ENCODE results near the gene PHF21B. TPM values are rescaled to one million over a fixed set of nuclear protein-coding genes. Genes with fewer than 3 reads are reported as not detected.
A peak's percentile ranks its signal among the peaks of the same experiment; 100 is the strongest.

PHF21B gene
- total RNA-seq, 2 donors from 2014 or later, result 0.71 to 0.76 TPM

DNA sequence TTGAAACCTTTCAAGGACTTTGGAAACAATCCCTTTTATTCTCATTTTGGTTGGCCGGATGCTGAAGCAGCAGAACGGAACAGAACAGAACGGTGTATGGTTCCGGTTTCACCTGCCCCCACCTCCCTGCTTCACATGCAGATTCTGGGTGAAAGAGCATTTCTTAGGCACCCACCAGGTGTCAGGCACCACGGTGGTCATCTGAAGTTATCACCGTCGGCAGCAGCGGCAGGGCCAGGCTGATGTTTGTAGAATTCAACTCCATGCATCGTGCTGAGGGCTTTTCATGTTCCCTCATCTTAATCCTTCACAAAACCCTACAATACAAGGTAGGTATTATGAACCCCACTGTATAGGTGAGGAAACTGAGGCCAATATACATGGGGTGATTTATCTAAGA lies 13.6 kb upstream of the PHF21B start:
- no peak for DNase-seq
- intact Hi-C loops (cut with DNase I), result no loop called here
- ATAC-seq, result no peak

GRCh38 chr22:45019861-45020655 lies 10.3 kb upstream of the PHF21B start:
- DNase-seq (no peak), ATAC-seq (no peak)
- intact Hi-C loops (cut with DNase I), result no loop called here

- intact Hi-C loops (cut with DNase I), result no loop called here
- ATAC-seq (no peak), DNase-seq (no peak)
Measured at GRCh38 chr22:45014654-45015053, 4.8 kb upstream of the PHF21B start.

GRCh38 chr22:45013138-45013537 lies 3.3 kb upstream of the PHF21B start:
- no peak for DNase-seq
- intact Hi-C loops (cut with DNase I), result no loop called here
- ATAC-seq, result no peak

- ATAC-seq, result peak in 1 of 2 donors; percentile 20
- no peak for DNase-seq
- intact Hi-C loops (cut with DNase I), result no loop called here
Measured at GRCh38 chr22:45010532-45010900, 711 bp upstream of the PHF21B start.

DNA sequence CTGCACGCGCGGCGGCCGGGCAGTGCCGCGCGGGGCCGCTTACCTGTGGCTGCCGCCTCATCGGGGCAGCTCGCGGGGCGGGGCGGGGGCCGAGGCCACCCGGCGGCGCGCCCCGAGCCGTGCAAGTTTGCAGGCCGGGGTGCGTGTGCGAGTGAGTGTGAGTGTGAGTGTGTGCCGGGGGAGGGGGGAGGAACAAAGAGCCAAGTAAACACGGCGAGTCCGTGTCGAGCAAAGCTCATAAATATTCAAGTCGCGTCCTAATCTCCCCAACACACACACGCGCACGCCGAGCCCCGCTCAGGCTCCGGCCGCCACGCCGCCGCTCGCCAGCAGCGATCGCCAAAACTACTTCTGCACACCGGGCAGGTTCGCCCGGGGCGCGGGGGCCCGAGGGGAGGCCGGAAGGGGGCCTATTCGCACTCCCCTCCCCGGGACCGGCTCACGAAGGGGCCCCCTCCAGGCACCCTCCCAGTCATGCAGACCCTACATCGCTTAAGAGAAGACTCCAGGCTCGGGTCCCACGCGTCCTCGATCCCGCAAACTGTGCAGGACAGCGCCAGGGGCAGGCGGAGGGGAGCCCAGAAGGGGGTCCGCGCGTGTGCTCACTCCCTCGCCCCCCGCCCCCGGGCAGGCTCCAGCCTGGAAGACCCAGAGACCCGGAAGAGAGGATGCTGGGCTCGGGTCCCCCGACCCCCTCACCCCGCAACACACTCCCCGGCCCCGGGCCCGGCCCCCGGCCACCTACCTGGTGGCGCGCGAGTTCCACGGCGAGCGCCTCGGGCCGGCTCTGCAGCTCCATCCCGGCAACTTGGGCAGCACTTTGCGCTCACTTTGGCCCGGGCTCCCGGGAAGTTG lies 827 bp downstream of the PHF21B start:
- intact Hi-C loops (cut with DNase I), result no loop called here
- no peak for DNase-seq
- ATAC-seq, result peak in 1 of 2 donors; percentile 4

DNA sequence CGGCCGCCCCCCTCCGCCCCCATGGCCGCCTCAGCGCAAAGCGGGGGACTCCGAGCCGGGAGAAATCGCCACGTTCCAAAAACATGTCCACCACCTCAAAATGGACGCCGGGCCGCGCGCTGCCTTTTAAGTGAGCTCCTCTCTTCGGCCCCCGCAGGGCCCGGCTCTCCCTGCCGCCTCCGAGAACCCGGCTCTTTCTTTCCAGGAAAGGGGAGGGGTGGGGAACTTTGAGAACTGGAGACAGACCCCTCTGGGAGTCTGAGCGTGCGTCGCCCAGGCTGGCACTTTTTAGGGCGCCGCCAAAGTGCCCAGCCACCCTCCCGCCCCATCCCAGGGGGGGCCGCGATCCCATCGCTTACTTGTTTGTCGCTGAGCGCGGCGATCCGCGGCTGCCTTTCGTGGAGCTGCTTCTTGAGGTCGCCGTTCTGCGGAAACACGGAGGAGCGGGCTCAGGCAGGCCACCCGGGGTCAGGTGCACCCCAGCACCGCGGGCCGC lies 1.6 kb downstream of the PHF21B start:
- intact Hi-C loops (cut with DNase I), result no loop called here
- DNase-seq (no peak), ATAC-seq (no peak)

DNA sequence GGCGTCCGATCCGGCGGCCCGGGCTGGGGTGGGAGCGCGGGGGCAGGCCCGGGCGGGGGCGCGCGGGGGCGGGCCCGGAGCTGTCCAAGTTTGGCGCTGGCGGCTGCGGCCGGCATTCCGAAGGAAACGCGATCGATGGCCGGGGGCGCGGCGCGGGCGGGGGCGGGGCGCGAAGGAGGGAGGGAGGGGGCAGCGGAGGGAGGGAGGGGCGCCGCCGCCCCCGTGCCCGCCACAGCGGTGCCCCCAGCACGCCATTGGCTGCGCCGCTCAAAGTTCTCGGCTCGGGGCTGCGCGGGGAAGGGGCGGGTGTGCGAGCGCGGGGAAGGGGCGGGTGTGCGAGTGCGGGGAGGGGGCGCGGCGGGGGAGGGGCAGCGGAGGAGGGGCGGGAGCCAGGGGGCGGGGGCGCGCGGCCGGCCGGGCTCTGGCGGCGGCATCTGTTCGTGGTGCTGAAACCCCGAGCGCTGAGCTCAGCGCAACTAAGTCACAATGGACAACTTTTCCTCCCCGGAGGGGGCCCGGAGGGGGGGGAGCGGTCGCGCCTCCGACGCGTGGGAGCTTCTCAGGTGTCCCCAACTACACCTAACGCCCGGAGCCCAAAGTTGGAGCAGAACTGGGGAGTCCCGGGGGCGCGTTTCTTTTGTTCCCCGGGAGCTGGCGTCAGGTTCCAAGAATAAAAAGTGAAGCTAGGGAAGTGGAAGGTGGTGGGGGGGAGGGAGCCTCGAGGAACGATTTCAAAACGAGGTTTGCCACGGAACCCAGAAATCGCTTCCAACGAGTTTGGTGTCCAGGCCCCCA lies 2.2 kb downstream of the PHF21B start:
- intact Hi-C loops (cut with DNase I), result no loop called here
- DNase-seq (peak; percentile 54), ATAC-seq (peak; percentile 42 to 45)

DNA sequence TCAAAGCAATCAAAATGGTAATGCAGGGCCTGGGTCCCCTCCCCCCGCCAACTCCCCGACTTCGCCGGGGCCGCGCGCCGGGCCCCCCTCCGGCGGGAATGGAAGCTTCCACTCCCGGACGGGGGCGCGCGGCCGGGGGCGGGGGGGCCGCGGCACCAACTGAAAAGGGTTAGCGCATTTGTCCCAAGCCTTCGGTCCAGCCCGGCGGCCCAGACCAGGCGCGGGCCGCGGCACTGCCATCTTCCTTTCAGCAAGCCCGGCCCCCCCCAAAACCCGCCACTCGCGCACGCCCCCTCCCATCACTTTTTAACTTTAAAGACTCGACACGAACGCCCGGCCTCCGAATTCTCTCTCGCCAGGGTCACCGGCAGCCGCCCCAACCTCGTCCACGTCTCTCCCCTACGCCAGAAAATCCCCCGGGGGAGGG lies 2.8 kb downstream of the PHF21B start:
- intact Hi-C loops (cut with DNase I), result no loop called here
- DNase-seq (peak; percentile 53), ATAC-seq (peak; percentile 51 to 70)

DNA sequence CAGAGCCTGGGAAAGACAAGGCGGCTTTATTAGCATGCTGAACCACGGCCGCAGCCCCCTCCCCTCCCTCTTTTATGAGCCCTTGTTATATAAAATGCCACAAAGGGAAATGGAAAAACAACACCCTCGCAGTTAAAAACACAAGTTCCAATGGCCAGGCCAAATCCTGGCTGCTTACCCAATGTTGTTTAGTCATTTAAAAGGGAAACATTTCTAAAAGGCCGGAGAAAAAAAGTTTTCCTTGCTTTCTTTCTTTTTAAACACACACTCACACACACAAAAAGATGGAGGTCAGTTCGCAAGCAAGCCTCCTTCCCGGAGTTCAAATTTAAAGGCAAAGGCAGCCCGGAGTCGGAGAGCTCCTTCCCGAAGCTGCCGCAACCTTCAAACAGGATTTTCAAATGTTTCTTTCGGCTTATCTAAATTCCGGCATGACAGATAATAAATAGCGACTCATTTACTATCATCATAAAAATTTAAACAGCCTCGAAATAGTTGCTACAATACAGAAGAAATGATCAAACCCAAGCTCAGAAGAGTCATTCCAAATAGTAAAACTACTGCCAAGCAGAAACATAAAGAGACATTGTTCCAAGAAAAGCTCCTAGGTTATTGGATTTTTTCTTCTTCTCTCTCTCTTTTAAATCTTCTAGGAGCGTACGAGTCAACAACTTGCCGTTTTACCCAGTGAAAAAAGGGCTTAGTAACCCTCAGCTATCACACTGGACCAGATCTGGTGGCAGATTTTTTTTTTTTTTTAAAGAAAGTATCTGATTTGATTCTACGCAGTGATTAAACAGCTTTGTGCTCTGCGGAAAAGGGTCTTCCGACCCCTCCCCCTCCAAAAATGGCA lies 3.5 kb downstream of the PHF21B start:
- intact Hi-C loops (cut with DNase I), result no loop called here
- DNase-seq, result no peak
- no peak for ATAC-seq

DNA sequence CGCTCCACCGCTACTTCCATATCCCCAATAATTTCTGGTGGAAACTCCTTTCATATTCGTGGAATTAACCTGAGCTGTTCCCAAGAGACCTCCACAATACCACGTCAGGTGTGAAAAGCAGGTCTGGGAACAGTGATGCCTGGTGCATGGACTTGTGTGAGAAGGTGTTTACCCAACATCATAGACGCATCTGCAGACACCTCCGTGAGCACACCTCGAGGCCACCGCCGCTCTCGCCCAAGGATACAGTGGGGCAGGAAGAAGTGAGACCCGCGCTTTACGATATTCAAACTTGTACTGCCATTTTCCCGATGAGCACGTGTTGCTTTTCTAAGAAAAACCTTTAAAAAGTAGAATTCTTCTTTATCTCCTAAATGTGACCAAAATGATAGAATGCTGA lies 8.2 kb downstream of the PHF21B start:
- no peak for ATAC-seq
- no peak for DNase-seq
- intact Hi-C loops (cut with DNase I), result no loop called here

- intact Hi-C loops (cut with DNase I), result no loop called here
- DNase-seq (no peak), ATAC-seq (no peak)
Measured at GRCh38 chr22:45000330-45000729, 9.5 kb downstream of the PHF21B start.

GRCh38 chr22:44999687-45000086 lies 10.1 kb downstream of the PHF21B start:
- DNase-seq (no peak), ATAC-seq (no peak)
- intact Hi-C loops (cut with DNase I), result no loop called here

GRCh38 chr22:44999231-44999630 lies 10.6 kb downstream of the PHF21B start:
- intact Hi-C loops (cut with DNase I), result no loop called here
- ATAC-seq, result no peak

GRCh38 chr22:44998296-44998695 lies 11.5 kb downstream of the PHF21B start:
- ATAC-seq (no peak), DNase-seq (no peak)
- intact Hi-C loops (cut with DNase I), result no loop called here

More at GRCh38 chr22:44999231-44999630, 10.6 kb downstream of the PHF21B start:
- no peak for DNase-seq

DNA sequence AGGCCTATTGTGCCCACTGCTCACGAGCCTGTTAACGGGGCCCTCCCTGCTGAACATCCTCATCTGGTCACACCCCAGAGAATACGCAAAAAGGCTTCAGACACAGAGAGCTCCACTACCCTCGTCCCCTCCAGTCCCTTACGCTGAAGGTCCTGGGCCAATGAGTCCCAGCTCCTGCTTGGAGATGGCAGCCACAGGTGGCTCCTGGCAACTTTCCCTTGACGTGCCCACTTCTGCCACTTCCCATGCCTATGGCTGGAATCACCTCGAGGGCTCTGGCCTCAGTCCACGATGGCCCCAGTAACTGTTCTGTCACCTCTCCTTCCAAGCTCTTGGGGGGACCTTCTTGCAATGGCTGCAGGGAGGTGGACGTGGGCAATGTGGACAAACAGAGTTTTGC lies 12.7 kb downstream of the PHF21B start:
- intact Hi-C loops (cut with DNase I), result no loop called here
- DNase-seq (no peak), ATAC-seq (no peak)

DNA sequence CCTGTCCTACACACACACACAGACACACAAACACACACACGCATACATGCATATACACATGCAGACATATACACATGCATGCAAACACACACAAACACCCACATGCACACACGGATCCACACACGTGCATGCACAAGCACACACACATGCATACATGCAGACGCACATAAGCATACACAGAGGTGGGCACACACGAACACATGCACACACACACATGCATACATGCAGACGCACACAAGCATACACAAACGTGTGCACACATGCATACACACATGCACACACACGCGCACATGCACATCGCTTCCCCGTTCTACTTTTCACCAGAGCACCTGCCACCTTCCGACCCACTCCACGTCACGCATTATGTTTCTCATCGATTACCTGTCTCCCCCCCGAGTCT lies 13.2 kb downstream of the PHF21B start:
- DNase-seq (no peak), ATAC-seq (no peak)
- intact Hi-C loops (cut with DNase I), result no loop called here

- intact Hi-C loops (cut with DNase I), result no loop called here
- DNase-seq, result no peak
Measured at GRCh38 chr22:44996120-44996519, 13.7 kb downstream of the PHF21B start.

DNA sequence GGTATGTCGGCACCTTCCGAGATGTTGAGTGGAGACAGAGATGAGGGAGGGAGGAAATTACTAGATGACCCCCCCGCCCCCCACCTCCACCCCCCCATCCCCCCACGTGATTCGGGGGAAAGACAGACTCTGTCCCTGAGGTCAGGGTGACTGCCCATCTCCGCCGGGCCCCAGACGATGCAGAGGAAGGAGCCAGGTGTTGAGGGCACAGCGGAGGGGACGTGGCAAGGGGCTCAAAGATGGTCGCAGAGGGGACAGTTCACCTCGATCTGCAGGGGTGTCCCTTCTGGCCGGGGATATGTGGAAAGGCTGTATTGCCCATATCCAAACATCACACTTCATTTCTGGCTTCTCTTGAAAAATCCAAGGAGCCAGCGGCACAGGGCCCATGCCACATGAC lies 14.1 kb downstream of the PHF21B start:
- intact Hi-C loops (cut with DNase I), result no loop called here
- ATAC-seq (no peak), DNase-seq (no peak)

More at GRCh38 chr22:44996120-44996519, 13.7 kb downstream of the PHF21B start:
- no peak for ATAC-seq

All from left cardiac atrium (tissue), 4 donors.